KBM-7 (cell line): ENCODE data around the gene RIC3.

Experiments
- DNase-seq: peaks from one replicate; pipeline ENCODE4 v3.0.0-alpha.2; 2015
- in situ Hi-C: fragments of 300-500 bp; cut with MboI; formaldehyde crosslinking; loops from 2 replicates; pipeline ENCODE4 v1.14.3; 2020; ENCODE audit warnings: low sequenced_read_pairs, low pct_unique_long_range_greater_than_20kb, mixed read lengths

Gene RIC3

DNA sequence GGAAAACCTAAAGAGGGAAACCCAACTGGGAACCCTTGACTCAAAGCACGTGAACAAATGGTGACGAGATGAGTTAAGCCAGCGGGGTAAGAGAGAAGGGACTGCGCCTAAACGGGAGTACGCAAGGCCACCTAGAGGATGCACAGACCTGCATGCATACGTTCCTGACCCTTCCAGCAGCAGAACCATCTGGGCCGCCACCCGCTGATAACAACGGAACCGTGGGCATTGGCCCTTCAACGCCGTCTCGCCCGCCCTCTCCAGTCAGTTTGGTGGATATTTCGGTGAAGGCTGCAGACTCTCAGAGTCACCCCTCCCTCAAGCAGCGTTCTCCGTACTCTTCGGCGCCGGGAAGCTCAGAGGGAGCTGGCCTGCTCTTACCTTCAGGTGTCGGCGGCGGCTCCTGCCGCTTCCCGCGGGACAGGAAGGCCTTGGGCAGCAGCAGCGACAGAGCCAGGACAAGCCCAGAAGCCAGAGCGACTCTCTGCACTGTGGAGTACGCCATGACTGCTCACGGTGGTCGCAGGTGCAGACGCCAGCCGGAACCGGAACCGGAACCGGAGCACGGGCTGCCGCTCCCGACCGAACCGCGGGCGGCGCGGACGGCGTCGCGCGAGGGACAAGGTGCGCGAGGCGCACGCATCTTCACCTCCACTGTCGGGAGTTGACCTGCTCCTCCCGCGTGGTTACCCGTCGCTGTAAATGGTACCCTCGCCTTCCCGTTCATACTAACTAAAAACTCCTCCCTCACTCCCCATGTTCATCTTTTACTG, at the start of gene RIC3:
TSS of gene RIC3 (minus strand) at position 541 of the 773 bp plus-strand sequence. CDS start at position 505, 36 bp downstream.
- no peak for DNase-seq
- in situ Hi-C loops: no loop called here

GRCh38 chr11:8218409-8218808, 49.6 kb upstream of the RIC3 start:
- in situ Hi-C loops: no loop called here
- no peak for DNase-seq

DNA sequence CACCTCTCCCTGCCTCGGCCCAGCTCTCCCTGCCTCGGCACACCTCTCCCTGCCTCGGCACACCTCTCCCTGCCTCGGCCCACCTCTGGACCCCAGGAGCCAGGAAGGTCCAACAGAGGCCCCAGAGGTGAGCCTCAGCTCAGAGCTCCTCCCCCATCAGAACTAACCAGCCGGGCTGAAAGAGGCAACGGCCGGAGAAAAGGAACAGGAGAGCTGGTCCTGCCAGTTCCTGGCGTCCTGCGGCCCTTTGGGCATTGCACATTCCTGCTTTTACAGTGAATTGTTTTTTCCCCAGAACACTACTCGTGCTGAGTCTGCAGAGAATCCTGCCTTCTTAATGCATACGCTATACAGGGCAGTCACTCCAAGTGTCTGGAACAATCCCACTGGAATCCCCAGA, 49.1 kb upstream of the RIC3 start:
- in situ Hi-C loops: no loop called here
- no peak for DNase-seq

GRCh38 chr11:8217136-8217535, 48.3 kb upstream of the RIC3 start:
- DNase-seq: no peak
- in situ Hi-C loops: no loop called here

GRCh38 chr11:8213376-8213775, 44.6 kb upstream of the RIC3 start:
- in situ Hi-C loops: no loop called here
- no peak for DNase-seq

- peak; percentile 73 for DNase-seq
- in situ Hi-C loops: no loop called here
These were observed 40.5 kb upstream of the RIC3 start for GRCh38 chr11:8209208-8209807.

GRCh38 chr11:8207080-8208000, 38.5 kb upstream of the RIC3 start:
- no peak for DNase-seq
- in situ Hi-C loops: no loop called here

DNA sequence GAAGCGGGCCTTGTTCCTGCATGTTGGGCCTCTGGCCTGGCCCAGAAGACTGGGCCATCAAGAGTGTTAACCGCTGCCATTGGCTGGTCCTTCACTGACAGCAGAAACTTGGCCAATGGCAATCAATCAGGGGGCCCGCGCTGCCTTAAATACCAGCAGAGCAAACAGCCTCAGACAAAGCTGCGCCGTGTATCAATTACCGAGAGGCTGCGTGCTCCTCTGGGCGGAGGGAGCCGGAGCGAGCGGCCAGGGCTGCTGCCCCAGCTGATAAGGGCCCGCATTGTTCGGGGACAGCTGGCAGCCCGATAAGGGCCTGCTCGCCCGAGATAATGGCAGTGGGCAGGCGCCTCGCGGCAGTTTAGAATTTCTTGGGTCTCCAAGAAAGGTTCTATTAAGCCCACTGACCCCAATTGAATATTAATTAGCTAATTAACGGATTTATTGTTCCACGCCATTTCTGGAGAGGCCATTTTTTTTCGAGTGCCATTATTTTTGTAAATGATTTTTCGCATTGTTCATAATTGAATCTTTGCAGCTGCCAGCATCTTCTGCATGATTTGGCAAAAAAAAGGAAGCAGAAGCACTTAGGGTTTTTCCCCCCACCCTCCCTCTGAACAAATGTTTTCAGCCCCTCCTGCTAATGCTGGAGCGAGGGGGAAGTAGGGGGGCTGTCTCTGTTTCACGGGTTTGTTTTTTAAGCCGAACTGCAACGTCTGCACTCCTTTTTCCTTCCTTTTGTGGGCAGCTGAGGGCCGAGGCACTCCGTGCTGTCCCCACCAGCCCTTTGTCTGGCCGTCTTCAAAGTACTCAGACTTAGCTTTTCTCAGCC, 37.6 kb upstream of the RIC3 start:
- in situ Hi-C loops: no loop called here
- DNase-seq: peak; percentile 95

DNA sequence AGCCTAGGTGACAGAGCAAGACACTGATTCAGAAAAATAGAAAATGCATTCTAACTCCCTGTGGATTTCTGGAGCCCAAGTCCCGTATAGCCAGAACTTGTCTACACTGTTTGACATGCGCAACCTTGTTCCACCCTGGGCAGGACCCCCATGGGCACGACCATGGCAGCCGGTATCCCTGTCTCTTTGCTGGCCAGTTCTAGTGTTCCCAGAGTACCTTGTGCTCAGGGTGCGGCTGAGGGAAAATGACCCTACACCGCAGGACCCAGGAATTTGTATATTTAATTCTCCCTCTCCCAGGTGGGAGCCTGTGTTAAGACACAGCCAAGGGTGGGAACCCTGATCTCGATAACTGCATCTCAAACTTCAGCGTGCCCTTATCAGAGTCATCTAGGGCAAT, 36.7 kb upstream of the RIC3 start:
- no peak for DNase-seq
- in situ Hi-C loops: no loop called here

DNA sequence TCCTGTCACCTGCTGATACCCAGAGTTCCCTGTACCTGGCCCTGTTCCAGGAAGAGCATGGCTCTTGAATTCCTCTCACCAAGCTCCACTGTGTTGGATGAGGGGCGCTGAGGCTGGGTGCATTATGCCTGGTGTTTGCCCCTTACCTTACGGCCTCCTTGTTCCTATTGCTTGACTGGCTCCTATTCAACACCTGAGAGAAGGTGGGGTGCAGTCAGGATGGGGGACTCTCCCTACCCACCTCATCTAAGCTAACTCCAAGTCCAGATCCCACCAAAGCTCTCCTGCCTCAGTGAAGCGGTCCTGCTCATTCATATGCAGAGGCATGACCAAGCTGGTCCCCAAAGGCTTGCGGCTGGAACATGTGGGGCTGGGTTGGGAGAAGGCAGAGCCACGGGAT, 35.8 kb upstream of the RIC3 start:
- no peak for DNase-seq
- in situ Hi-C loops: no loop called here

- in situ Hi-C loops: no loop called here
- no peak for DNase-seq
These were observed 35.2 kb upstream of the RIC3 start for GRCh38 chr11:8204025-8204424.

DNA sequence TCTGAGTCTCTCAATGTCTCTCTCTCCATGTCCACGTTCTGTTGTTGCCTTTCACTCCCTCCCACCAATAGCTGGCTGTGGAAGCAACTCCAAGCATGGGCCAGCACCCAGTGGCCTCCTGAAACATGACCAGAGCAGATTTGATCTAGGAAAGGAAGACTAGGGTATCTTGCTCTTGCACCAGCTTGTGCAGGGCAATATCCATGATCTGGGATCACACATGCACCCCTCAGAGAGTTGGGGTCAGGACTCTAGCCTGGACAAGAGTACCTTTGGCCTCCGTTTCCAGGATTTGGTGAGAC, 34.5 kb upstream of the RIC3 start:
- in situ Hi-C loops: no loop called here
- DNase-seq: no peak

DNA sequence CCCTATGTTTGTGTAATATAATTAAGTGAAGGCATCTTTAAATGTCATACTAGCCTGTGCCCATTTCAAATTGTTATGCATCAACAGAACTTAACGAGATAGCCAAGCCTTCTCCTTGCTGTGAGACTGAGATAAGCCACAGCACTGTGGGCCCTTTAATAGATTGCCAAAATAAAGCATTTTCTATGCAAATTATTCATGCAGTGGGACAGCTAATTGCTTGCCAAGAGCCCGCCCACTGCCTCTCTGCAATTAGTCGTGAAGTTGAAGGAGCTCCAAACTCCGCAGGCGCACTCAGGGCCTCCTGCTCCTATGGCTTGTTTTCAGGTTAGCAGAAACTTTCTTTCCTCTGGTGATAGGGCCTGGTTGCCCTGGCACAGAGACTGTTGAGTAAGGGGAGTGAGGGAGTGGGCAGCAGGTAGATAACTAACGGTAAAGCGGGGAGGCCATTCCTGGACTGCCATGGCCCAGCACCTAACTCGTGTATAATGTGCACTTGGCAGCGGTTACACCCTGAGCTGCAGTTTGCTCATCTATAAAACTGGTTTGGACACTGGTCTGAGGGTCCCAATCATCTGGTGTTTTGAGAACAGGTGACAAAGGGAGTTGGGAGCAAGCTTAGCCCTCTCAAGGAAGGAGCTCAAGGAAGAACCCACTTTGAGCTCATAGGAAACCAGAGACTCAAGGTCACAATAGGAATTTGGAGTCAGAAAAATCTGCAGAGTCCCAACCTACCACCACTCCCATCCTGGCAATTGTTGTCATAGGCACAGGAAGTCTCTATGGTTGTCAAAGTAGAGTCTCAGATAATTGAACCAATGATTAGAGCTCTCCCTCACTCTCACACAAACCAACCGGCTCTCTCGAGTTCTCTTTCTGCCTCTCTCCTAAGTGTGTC, 33.9 kb upstream of the RIC3 start:
- in situ Hi-C loops: no loop called here
- DNase-seq: no peak

DNA sequence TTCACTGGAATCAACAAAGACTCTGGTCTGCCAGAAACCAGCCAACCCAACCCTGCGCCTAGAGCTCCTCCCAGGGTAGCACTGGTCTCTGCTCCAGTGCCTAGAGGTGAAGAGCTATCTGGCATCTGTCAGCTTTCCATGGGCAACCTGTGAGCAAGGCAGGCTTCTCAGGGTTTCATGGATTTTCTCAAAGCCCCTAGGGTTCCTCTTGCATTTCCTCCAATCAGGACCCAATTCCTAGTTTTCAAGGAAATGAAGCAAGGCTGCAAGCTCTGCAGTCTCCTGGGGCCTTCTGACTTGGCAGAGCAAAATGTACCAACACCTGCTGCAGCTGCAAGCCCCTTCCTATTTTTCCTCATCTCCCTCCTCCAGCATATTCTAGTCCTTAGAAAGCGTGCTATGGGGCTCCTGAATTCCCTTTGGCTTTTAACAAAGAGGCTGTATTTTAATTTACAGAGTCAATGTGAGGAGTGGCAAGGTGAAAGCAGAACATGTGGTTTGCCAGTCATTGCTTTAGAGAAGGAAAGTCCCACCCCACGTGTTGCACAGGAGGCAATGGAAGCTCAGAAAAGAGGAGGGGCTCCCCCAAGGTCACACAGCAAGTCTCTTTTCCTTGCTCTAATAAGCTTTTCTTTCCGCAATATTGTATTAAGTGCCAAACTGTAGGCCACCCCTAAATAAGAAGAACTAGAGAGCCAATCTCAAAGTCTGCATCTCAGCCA, 33.0 kb upstream of the RIC3 start:
- in situ Hi-C loops: no loop called here
- DNase-seq: peak; percentile 48

GRCh38 chr11:8199676-8200075, 30.9 kb upstream of the RIC3 start:
- no peak for DNase-seq
- in situ Hi-C loops: no loop called here

DNA sequence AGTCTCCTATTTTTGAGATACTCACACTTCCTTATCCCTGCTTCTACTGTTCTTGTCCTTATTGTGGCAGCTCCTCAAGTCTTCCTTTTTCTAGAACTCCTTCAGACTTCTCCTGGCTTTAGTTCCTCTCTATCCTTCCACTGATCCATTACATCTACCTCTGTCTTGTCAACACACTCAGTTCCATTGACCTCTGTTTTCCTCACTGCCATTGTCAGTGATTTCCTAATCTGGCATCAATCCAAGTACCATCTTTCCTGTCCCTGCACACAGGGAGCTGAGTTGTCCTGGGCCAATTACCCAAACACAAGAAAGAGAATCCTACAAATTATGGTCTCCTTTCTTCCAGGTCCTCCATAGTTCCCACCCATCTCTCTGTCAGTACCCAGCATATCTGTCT, 27.9 kb upstream of the RIC3 start:
- in situ Hi-C loops: no loop called here
- no peak for DNase-seq

GRCh38 chr11:8194956-8195355, 26.1 kb upstream of the RIC3 start:
- DNase-seq: no peak
- in situ Hi-C loops: no loop called here

DNA sequence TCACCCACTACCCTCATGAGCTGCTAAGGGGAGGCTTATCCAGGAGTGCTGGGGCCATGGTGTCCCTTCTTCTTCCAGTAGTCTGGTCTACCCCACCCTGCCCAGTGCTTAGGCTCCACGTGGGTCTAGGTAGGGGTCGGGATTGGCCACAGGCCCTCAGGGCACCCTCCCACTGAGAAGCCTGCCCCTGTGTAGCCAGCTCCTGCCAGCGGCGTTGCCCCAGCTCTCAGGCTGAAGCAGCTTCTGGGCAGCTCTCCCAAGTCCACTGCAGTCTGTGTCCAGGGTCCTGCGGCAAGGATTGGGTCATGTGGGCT, 24.0 kb upstream of the RIC3 start:
- in situ Hi-C loops: no loop called here
- no peak for DNase-seq
